ENCODE data around the gene DYNLRB2. TPM values are rescaled to one million over a fixed set of nuclear protein-coding genes. Genes with fewer than 3 reads are reported as not detected.
A peak's percentile ranks its signal among the peaks of the same experiment; 100 is the strongest.

The DYNLRB2 gene
- total RNA-seq (2022) (not detected in 2 replicates), Bru-seq, nascent RNA (percentile 26 among the genes with signal in this experiment), BruChase-seq, experiment 1, labeled RNA remaining after a 6-hour chase (percentile 21 among the genes with signal in this experiment), BruChase-seq, experiment 2, labeled RNA remaining after a 2-hour chase (percentile 24 among the genes with signal in this experiment)
- long read RNA-seq: 0 reads

DNA sequence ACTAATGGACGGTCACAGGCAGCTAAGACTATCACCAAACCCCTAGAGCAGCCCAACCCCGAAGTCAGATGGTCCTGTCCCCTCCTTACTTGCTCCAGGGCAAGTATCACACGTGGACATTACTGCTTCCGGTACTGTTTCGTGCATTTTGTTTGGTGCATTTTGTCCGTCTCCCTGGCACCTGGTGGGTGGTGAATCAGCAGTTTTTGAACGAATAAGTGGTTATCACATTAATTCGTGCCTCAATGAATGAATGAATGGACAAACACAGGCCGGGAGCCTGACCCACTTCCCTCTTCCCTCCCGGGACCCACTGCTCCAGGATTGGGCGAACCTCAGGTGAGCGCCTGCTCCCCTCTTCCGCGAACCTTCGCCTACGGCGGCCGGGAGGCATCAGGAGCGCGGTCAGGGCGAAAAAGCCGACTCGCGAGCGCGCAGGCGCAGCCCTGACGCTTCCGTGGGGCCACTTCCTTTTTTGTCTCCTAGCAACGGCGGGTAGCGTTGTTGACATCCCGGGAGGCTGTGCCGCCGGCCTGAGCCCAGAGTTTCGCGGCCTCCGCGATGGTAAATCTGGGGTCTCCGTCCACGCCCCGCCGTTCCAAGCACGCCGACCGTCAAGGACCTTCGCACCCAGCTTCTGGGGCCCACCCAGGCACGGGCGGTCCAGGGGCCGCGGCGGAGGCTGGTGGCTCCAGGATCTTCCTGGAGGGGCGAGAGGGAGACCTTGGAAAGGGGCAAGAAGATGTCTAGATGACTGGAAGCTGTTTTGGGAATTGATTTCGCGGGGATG is at the start of gene DYNLRB2:
TSS of gene DYNLRB2 (plus strand) at position 478 of the 790 bp plus-strand sequence. CDS start at position 562, 84 bp downstream.
- intact Hi-C loops (cut with micrococcal nuclease): no loop called here

DNA sequence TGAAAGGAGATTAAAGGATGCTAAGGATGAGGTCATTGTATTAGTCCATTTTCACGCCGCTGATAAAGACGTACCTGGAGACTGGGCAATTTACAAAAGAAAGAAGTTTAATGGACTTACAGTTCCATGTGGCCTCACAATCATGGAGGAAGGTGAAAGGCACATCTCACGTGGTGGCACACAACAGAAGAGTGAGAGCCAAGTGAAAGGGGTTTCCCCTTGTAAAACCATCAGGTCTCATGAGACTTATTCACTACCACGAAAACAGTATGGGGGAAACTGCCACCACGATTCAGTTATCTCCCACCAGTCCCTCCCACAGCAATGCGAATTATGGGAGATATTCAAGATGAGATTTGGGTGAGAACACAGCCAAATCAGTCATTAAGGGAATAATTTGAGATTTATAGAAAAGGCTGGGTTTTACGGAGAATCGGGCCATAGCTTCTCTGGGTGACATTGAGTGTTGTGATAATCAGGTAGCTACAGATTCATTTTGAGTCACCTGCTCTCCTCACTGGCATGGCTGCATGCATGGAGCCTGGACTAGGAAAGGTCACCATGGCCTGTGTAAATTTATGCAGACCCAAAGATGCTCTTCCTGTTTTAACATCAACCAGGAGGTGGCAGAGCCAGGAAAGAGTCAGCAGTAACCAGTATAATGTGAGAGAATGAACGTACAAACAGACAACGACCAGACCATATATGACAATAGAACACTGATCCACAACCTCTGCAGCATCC is 40.5 kb upstream of the DYNLRB2 start:
- CTCF ChIA-PET: interaction anchor here (0.7 to 1.2 kb wide), 2 partner anchors 26 to 92 kb away, joined by 4 to 5 read pairs; no protein-coding TSS in a partner anchor
- intact Hi-C loops (cut with micrococcal nuclease): no loop called here
- H3K4me3 Mint-ChIP-seq (ENCODE audit: unreplicated experiment): no peak overlapping the region

More for the DNA sequence above, at the start of gene DYNLRB2:
- ChIA-PET CTCF (no interaction called here), POLR2A (no interaction called here)
- BruUV-seq (replicated peaks): TSS peak; percentile 88
- Mint-ChIP-seq H3K9me3 (ENCODE audit: unreplicated experiment) (no peaks in the 10 kb centered on the region), H3K27ac (ENCODE audit: low read depth, unreplicated experiment) (peak within 1 kb of the TSS; percentile 94), H3K36me3 (ENCODE audit: insufficient read depth, unreplicated experiment) (peaks cover 6% of the 10 kb centered on the region), H3K27me3 (ENCODE audit: insufficient read depth, unreplicated experiment) (no peaks in the 10 kb centered on the region), H3K4me3 (ENCODE audit: unreplicated experiment) (peak within 1 kb of the TSS; percentile 84), H3K4me1 (ENCODE audit: insufficient read depth, unreplicated experiment) (peaks cover 5% of the 10 kb centered on the region)
- TF ChIP-seq, protein P1, sequence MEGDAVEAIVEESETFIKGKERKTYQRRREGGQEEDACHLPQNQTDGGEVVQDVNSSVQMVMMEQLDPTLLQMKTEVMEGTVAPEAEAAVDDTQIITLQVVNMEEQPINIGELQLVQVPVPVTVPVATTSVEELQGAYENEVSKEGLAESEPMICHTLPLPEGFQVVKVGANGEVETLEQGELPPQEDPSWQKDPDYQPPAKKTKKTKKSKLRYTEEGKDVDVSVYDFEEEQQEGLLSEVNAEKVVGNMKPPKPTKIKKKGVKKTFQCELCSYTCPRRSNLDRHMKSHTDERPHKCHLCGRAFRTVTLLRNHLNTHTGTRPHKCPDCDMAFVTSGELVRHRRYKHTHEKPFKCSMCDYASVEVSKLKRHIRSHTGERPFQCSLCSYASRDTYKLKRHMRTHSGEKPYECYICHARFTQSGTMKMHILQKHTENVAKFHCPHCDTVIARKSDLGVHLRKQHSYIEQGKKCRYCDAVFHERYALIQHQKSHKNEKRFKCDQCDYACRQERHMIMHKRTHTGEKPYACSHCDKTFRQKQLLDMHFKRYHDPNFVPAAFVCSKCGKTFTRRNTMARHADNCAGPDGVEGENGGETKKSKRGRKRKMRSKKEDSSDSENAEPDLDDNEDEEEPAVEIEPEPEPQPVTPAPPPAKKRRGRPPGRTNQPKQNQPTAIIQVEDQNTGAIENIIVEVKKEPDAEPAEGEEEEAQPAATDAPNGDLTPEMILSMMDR (IDR thresholded peaks at IDR 0.05; ENCODE audit: unreplicated experiment): no peak
- DNase-seq (ENCODE audit: unreplicated experiment): peak; percentile 74

DNA sequence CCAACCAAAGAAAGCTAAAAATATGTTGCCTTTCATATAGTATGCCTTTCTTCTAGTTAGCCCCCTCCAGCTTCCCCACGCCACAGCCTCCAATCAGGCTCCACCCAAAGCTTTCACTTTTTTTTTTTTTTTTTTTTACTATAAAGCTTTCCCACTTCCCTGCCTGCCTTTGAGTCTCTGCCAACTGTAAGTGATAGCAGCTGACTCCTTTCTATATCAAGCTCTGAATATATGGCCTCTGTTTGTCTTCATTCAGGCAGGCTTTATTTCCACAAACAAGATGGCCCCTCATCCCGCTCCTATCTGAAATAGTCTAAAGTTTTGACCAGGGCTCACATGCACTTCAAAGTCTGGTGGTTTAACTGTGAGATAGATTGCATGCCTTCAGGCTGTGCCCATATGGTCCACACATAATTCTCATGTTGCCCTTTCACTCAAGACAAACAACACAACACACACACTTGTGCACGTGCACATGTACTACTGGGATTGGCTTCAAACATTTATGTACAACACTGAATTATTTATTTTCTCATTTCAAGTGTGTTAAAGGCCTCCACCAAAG is 39.8 kb upstream of the DYNLRB2 start:
- Mint-ChIP-seq H3K36me3 (ENCODE audit: insufficient read depth, unreplicated experiment) (no peaks in the 10 kb centered on the region), H3K4me1 (ENCODE audit: insufficient read depth, unreplicated experiment) (no peaks in the 10 kb centered on the region), H3K4me3 (ENCODE audit: unreplicated experiment) (no peak overlapping the region), H3K9me3 (ENCODE audit: unreplicated experiment) (no peaks in the 10 kb centered on the region), H3K27me3 (ENCODE audit: insufficient read depth, unreplicated experiment) (peaks cover 9% of the 10 kb centered on the region), H3K27ac (ENCODE audit: low read depth, unreplicated experiment) (no peak overlapping the region)
- intact Hi-C loops (cut with micrococcal nuclease): no loop called here
- TF ChIP-seq, protein P1 (IDR thresholded peaks at IDR 0.05; ENCODE audit: unreplicated experiment): no peak
- ChIA-PET POLR2A (no interaction called here), CTCF (interaction anchor here (0.6 to 1.2 kb wide), 3 partner anchors 26 to 1297 kb away, joined by 3 to 5 read pairs (median 4); no protein-coding TSS in a partner anchor)
- DNase-seq (ENCODE audit: unreplicated experiment): no peak
- BruUV-seq (replicated peaks): no TSS peak

More for the DNA sequence above, 40.5 kb upstream of the DYNLRB2 start:
- Mint-ChIP-seq H3K9me3 (ENCODE audit: unreplicated experiment) (no peaks in the 10 kb centered on the region), H3K36me3 (ENCODE audit: insufficient read depth, unreplicated experiment) (no peaks in the 10 kb centered on the region), H3K27ac (ENCODE audit: low read depth, unreplicated experiment) (no peak overlapping the region), H3K4me1 (ENCODE audit: insufficient read depth, unreplicated experiment) (no peaks in the 10 kb centered on the region), H3K27me3 (ENCODE audit: insufficient read depth, unreplicated experiment) (peaks cover 9% of the 10 kb centered on the region)
- TF ChIP-seq, protein P1 (IDR thresholded peaks at IDR 0.05; ENCODE audit: unreplicated experiment): no peak
- no peak for DNase-seq (ENCODE audit: unreplicated experiment)
- POLR2A ChIA-PET: no interaction called here
- BruUV-seq (replicated peaks): no TSS peak
